Measurements from ENCODE around the gene NEMP1.

DNA sequence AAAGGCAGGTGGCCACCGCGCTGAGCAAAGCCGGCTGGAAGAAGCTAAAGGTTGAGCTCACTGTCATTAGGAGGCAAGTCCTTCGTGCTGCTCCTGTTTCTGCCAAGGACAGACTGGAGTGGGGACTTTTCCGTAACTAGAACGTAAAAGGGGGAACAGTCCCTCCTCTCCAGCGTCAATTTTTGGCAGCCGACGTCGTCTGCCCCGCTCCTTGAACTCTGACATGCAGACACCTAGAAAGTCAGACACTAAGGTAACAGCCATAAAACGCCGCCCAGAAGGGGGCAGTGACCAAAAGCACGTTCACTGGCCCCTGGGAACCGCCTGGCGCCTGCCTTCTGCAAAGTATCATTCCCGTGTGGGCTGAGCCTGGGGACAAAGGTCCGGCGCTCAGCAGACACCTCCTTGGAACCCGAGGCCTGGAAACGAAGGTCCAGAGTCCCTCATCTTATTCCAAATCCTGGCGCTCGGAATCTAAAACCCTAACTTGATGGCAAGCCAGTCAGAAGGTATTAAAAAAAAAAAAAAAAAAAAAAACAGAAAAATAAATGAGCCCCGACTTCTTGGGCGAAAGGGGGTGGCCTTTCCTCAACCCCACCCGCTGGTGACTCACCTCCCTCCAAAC lies 48.6 kb upstream of the NEMP1 start:
- TF ChIP-seq, protein P1, sequence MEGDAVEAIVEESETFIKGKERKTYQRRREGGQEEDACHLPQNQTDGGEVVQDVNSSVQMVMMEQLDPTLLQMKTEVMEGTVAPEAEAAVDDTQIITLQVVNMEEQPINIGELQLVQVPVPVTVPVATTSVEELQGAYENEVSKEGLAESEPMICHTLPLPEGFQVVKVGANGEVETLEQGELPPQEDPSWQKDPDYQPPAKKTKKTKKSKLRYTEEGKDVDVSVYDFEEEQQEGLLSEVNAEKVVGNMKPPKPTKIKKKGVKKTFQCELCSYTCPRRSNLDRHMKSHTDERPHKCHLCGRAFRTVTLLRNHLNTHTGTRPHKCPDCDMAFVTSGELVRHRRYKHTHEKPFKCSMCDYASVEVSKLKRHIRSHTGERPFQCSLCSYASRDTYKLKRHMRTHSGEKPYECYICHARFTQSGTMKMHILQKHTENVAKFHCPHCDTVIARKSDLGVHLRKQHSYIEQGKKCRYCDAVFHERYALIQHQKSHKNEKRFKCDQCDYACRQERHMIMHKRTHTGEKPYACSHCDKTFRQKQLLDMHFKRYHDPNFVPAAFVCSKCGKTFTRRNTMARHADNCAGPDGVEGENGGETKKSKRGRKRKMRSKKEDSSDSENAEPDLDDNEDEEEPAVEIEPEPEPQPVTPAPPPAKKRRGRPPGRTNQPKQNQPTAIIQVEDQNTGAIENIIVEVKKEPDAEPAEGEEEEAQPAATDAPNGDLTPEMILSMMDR (IDR thresholded peaks at IDR 0.05; ENCODE audit: poor library complexity, severe bottlenecking), result peak; percentile 40
- TF ChIP-seq POLR2AphosphoS5 (IDR thresholded peaks at IDR 0.05) (no peak), EZH2 (IDR thresholded peaks at IDR 0.05; ENCODE audit: borderline replicate concordance, insufficient read depth, low read length, poor library complexity, severe bottlenecking) (no peak), EP300 (conservative IDR thresholded peaks at IDR 0.05; ENCODE audit: poor library complexity, severe bottlenecking) (no peak), TAF1 (IDR thresholded peaks at IDR 0.05; ENCODE audit: low read depth) (no peak), RAD21 (conservative IDR thresholded peaks at IDR 0.05) (no peak)
- TF ChIP-seq, protein P2, sequence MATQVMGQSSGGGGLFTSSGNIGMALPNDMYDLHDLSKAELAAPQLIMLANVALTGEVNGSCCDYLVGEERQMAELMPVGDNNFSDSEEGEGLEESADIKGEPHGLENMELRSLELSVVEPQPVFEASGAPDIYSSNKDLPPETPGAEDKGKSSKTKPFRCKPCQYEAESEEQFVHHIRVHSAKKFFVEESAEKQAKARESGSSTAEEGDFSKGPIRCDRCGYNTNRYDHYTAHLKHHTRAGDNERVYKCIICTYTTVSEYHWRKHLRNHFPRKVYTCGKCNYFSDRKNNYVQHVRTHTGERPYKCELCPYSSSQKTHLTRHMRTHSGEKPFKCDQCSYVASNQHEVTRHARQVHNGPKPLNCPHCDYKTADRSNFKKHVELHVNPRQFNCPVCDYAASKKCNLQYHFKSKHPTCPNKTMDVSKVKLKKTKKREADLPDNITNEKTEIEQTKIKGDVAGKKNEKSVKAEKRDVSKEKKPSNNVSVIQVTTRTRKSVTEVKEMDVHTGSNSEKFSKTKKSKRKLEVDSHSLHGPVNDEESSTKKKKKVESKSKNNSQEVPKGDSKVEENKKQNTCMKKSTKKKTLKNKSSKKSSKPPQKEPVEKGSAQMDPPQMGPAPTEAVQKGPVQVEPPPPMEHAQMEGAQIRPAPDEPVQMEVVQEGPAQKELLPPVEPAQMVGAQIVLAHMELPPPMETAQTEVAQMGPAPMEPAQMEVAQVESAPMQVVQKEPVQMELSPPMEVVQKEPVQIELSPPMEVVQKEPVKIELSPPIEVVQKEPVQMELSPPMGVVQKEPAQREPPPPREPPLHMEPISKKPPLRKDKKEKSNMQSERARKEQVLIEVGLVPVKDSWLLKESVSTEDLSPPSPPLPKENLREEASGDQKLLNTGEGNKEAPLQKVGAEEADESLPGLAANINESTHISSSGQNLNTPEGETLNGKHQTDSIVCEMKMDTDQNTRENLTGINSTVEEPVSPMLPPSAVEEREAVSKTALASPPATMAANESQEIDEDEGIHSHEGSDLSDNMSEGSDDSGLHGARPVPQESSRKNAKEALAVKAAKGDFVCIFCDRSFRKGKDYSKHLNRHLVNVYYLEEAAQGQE (IDR thresholded peaks at IDR 0.05; ENCODE audit: borderline replicate concordance), result no peak
